GM12801 (cell line): ENCODE measurements around the gene BCAT1.

Experiments
- TF ChIP-seq, protein P1 (sequence below): IDR thresholded peaks from one replicate; pipeline ENCODE4 v1.5.1; 2011; ENCODE audit warnings: control low read depth; ENCODE audit not compliant: insufficient read length; ENCODE audit errors: extremely low read depth

The BCAT1 gene

DNA sequence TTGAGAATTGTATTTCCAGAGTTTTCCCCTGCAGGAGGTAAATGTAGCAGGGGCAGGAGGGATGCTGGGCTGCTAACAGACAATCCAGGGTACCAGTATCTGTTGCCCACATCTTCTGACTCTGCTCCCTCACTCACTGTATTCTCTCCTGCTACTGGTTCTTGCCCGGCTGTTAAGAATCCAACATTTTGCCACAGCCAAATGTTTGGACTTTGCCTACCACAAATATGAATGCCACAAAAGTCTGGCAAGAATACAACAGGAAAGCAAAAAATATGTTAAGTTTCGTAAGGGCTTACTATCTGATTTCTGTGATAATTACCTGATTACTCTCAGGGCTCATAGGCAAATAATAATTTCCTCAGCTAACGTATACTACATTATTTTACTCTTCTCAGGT, 160.0 kb downstream of the BCAT1 start:
- TF ChIP-seq, protein P1, sequence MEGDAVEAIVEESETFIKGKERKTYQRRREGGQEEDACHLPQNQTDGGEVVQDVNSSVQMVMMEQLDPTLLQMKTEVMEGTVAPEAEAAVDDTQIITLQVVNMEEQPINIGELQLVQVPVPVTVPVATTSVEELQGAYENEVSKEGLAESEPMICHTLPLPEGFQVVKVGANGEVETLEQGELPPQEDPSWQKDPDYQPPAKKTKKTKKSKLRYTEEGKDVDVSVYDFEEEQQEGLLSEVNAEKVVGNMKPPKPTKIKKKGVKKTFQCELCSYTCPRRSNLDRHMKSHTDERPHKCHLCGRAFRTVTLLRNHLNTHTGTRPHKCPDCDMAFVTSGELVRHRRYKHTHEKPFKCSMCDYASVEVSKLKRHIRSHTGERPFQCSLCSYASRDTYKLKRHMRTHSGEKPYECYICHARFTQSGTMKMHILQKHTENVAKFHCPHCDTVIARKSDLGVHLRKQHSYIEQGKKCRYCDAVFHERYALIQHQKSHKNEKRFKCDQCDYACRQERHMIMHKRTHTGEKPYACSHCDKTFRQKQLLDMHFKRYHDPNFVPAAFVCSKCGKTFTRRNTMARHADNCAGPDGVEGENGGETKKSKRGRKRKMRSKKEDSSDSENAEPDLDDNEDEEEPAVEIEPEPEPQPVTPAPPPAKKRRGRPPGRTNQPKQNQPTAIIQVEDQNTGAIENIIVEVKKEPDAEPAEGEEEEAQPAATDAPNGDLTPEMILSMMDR = no peak

DNA sequence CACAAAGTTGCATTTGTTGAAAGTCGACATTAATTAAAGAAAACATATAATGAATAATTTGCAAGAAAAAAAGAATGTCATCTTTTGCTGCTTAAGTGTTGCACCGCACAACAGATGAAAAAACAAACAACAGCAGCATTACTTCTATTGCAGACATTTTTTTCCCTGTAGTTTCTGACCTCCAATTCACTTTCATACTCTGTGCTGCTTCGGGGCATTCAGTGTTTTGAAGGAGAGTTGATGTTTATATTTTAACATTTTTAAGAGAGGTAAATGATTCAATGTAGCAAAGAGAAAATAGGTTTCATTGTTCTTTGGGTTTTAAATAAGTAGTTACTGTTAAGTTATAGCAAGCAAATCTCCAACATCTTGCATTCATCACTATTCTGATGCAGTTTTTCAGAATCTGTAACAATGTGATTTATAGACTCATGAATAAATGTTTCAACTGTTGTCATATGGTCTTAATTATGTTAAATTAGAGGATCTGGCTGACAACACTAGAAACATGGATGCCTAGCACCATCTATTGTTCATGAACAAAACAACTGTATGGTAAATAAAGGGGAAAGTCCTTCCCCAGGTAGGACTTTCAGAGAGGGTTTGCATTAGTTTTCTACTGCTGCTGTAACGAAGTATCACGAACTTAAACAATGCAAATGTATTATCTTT, 168.1 kb downstream of the BCAT1 start:
- TF ChIP-seq, protein P1 = no peak

DNA sequence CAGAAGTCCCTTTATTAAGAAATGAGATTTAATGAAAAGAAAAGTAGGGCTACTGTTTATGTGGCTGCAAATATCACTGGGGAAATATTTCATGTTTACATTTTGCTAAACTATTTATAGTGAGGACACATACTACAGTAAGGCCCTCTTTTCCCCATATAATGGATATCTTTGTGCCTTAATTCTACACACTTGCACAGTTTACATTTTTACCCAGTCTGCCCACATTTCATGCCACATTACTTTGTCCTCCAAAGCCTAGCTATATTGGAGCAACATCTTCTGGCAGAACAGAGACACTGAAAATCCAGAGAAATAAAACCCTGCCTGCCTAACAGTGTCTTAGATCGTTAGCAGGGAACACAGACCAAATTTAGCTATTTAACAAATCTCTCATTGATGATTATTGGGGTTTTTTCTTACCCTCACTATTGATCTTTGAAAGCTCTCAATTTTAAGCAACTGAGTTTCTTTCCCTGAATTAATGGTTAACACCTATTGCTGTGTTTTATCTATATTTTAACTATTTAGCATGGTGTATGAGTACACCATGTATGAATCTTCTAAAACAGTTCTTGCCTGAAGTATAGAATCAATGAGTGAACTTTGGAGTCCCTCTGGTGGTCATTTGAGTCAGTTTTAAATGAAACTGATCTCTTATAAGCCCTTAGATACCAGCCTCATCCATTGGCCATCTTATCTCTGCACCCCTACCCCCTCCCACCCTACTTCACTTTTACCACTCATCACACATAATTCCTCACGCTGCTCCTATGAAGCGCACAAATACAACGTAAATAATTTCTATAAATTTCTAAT, 170.2 kb downstream of the BCAT1 start:
- TF ChIP-seq, protein P1 = no peak

DNA sequence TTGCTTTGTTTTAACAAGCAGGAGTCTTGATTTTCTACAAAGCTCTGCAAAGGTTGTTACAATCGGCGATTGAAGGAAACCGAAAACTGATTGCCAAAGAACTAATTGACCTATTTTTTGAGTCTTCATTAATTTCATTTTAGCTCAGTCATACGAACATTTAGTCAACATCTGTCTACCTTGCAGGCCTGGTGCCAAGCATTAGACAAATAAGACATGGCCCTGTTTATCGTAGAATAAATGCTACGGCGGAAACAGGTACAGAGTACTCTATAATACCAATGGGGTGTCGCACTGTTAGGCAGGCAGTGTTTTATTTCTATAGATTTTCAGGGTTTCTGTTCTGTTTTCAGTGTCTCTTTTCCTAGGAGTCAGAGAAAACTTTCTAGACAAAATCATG, 171.5 kb downstream of the BCAT1 start:
- TF ChIP-seq, protein P1 = no peak

DNA sequence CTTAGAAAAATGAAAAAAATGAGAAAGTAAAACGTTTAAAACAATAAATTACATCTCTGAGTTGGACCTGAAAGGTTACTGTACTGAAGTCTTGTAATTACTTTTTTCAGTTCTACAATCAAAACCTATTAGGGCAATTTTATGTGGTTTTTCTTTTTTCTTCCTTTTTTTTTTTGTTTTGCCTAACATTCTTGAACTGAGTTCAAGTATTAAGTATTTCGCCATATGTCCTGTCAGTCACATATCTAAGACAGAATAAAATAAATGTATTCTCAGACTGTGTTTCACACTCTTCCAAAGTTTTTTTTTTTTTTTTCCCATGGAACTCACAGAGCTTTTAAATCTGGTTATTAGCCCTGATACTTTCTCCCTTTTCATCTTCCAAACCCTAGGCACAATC, 172.0 kb downstream of the BCAT1 start:
- TF ChIP-seq, protein P1 = no peak

DNA sequence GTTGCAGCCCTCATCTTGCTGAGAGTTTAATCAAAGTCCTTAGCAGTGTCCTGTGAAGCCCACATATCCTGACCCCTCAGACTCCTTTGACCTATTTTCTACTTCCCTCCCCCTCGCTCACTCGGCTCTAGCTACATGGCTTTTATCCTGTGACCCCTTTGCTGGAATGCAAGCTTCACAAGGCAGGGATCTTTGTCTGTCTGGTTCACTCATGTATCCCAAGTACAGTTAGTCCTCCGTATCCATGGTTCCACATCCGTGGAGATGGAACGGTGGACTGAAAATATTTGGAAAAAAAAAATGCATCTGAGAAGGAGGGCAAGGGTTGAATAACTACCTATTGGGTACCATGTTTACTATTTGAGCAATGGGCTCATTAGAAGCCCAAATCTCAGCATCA, 173.8 kb downstream of the BCAT1 start:
- TF ChIP-seq, protein P1 = no peak

DNA sequence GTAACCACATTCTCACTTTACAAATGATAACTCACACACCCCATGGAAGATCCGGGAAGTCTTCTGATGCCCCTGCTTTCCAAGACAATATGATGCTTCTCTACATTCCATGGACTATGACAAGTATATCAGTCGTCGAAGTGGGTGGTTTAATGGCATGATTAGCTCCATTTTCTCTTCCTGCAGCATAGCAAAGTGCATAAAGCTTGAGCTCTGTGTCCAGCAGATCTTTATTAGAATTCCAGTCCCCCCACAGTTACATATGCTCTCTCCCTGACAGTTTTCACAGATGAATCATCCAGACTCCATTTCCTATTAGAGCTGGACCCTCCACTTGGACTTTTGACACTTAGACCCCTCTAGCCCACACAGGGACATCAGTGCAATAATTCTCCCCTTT, 174.9 kb downstream of the BCAT1 start:
- TF ChIP-seq, protein P1 = no peak
